Suppressor macrophage treated with lipopolysaccharide for 4 hours (primary cell): ENCODE results near the gene LRRC55.

Source experiments
- DNase-seq: peaks from one replicate; pipeline ENCODE4 v3.0.0-alpha.2; 2020

The LRRC55 gene

DNA sequence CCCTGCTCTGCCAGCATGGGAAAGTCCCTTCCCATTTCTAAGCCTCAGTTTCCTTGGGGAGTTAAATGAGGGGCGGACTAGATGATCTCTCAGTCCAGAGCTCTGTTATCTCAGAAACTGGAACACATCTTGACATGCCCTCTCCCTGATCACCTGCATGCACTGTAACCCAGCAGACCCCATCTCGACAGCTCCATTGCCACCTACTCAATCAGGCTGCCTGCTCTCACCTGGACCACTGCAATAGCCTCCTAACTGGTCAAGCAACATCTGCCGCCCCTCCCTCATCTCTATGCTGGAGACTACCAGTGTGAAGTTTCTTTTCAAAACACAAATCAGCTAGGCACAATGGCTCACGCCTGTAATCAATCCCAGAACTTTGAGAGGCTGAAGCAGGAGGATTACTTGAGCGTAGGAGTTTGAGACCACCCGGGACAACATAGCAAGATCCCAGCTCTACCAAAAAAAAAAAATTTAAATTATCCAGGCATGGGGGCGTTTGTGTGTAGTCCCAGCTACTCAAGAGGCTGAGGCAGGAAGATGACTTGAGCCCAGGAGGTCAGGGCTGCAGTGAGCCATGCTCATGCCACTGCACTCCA lies 22.2 kb downstream of the LRRC55 start:
- no peak for DNase-seq

DNA sequence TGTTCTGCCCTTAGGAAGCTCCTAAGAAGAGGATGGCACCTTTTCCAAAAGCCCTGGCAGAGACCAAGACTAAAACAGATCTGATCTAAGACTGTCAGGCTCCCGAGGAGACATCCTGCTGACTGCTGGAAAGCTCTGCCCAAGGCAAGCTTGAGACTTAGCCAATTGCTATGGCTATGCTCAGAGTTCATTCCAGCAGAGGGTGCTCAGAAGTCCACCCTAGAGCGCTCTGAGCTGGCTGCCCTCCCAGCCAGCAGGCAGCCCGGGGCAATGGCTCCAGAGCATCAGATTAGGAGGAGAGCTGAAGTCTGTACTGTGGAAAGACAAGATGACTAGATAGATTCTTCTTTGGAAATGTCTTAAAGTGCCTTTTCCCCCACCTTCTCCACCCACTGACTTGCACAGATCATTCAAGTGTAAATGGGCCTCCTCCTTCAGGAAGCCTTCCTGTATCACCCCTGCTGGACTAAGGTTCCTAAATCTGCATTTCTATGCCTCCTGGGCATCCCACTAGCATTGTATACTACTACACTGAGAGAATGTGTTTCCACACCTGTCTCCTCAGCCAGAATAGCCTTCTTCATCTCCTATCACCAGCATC lies 23.4 kb downstream of the LRRC55 start:
- no peak for DNase-seq

DNA sequence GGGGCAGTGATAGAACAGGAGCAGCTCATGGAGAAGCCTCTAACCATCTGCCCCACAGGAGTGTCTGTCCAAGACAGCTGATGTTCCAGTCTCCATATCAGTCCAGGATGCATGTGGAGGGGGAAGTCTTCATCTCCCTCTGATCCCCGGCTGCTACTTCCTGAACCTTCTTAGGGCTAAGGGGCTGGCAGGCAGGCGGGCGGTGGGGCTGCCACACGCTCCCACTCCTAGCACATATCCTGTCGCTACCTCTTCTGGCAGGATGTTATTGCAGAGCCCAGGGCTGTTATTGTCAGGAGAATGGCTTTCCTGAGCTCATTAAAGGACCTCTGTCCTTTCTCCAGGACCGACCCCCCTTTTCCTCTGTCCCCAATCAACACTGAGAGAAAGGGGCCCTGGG lies 25.4 kb downstream of the LRRC55 start:
- no peak for DNase-seq

DNA sequence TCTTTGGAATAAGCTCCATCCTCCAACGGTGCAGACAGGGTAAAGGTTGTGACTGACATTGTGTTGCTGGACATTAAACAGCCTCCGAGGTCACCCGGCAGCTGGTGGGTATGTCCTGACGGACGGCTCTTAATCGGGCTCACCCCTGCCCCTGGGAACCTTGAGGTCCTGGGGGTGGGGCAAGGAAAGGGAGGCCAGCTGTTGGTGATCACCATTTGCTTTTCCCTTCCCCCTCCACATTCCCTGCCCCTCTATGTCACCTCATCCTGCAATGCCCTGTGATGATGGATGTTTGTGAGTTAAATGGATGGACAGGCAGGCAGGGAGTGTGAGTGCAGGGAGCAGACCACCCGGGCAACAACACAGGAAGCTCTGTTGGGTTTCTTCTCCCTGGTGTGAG lies 29.0 kb downstream of the LRRC55 start:
- no peak for DNase-seq

DNA sequence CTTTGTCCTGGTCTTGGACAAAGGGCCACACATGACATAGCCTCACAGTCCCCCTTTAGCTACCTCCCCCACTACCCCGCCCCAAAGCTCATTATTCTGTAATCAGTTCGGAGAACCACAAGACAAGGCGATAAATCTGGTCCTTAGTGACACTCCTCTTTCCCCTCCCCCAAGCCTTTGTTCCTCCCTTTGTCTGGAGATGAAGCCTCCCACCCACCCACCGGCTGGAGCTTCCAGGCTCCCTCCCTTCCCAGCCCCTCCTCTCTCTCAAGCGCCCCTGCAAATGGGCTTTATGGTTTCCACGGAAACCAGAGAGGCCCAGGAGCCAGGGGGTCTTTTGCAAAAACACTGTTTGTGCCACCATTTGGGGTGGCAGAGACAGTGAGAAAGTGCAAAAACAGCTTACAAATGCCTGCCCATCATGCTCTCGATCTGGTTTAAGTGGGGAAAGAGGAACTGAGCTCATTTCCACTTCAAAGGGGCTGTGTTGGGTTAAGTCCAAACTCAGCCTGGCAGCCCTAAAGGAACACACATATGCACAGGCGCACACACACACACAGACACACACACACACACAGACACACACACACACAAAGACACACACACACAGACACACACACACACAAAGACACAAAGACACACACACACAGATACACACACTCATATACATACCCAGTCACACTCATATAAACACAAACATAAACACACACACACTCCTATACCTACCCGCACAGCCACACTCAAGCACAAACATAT lies 31.8 kb downstream of the LRRC55 start:
- DNase-seq, result peak; percentile 16

DNA sequence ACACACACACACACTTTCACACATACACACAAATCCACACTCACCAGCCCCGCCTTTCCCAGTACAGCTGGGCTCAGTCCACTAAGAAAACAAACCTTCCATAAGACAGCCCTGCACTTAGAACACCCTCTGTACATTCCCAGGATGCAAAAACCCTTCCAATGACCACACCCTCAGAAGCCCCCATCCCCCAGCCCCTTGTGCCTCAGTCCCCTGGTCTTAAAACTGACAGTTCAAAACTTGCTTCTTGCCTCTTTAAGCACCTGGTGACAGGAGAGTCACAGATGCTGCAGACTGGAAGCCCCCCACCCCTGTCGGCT lies 32.3 kb downstream of the LRRC55 start:
- DNase-seq, result no peak

DNA sequence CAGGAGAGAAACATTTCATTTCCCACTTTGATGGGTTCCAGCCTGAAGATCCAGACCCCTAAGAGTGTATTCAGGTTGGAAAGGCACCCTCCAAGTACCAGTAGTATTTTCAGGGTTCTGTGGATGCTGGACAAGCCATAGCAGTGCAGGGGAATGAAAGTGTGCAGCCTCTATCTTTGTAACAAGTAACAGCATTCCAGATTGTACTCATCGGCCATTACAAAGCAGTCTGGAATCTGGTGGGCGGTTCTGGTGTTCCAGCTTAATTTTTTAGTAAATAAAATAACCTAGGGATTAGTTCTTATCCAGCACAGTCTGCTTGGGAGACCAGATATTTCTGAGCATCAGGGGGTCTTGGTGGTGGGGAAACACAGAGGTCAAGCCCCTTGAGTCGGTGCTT lies 32.7 kb downstream of the LRRC55 start:
- no peak for DNase-seq

DNA sequence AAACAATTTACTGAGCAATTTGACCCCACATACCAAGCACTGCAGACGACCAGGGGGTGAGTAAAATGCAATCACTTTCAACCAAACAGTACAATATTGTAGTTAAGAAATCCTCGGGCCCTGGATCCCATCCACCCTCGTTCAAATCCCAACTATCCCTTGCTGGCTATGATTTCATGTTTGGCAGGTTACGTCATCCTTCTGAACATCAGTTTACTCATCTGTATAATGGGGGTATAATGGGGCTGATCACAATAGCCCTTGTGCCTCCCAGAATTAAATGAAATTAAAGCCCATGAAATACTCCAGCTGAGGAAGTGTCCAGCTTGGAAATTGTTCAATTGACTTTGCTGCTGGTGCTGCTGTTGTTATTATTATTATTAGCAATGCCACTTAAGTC lies 34.7 kb downstream of the LRRC55 start:
- DNase-seq, result no peak

DNA sequence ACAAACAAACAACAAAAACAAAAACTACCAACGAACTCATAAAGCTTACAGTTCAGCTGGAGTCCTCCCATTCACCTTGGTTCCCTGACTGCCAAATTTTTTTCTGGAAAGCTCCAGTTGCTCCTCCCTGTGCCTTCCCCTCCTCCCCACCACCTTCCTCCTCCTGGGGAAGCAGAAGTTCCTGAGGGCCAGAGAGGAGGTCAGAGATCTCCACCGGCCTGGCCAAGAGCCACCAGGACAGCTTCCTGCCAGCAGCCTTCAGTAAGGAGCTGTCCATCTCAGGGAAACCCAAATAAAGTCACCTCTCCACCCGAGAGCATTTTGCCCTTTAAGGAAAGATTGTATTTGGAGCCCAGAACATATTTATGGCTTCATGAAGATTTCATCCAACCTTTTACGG lies 35.3 kb downstream of the LRRC55 start:
- no peak for DNase-seq

DNA sequence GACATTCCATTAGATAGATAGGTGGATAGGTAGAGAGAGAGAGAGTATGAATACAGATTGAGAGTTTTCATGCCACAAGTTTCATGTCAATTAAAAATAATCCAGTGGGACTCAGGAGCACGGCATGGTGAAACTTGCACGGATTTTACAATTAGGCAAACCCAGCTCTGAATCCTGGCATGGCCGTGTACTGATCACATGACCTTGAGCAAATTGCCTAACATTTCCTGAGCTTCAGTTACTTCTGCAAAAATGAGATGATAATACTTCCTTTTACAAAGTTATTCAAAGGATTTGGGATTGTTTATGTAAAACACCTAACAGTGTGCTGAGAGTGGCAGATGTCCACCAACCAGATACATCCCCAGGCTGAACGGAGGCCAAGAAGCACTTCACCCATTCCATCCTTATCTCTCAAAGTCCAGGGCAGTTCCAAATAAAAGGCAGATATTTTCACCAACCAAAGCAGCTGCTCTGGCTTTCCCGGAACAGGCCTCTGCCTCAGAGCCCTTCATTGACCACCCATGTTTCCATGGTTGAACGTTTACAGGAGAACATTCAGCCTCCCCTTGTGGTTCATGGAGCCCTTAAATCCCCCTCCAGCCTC lies 37.4 kb downstream of the LRRC55 start:
- peak; percentile 40 for DNase-seq

DNA sequence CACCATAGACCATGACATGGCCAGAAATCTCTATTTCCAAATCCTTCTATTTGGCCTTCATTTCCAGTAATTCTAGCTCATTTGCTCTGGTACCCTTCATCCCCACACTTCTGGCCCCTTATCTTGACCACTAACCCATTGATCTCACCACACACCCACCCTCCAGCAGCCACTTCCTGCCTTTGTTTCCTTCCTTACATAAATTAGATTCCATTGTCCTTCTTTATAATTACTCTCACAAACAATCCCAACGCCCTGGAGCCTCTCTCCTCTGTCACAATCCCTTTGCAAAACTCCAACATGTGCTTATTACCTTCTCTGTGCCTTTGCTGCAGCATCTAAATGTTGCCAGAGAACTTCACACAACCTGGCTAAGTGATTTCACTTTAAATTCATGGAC lies 40.5 kb downstream of the LRRC55 start:
- DNase-seq, result no peak

DNA sequence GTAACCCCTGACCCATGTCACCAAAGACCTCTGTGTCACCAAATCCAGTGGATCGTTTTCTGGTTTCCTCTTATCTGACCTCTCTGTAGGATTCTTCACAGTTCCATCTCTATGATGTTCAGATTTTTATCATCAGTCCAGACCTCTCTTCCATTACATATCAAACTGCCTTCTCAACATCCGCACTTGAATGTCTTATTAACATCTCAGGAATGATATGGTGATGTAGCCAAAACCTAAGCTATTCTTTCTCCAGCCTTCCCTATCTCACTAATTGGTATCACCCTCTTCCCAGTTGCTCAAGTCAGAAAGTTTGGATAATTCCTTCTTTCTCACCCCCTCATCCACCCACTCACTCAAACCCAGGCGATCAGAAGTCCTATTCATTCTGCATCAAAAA lies 41.8 kb downstream of the LRRC55 start:
- no peak for DNase-seq

DNA sequence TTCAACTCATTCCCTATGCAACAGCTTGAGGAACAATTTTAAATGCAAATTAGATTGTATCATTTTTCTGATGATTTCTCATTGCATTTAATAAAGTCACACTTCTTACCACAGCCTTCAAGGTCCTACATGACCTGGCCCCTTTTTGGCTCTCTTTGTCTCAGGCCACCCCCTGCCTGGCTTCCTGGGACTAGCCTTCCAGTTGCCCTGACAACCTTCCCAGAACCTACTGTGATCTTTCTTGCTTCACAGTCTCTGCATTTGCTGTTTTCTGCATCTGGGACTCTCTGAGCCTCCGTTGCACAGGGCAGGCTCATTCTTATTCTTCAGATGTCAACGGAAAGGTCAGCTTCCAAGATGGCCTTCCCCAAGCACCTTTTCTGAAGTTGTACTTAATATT lies 42.4 kb downstream of the LRRC55 start:
- DNase-seq, result no peak

DNA sequence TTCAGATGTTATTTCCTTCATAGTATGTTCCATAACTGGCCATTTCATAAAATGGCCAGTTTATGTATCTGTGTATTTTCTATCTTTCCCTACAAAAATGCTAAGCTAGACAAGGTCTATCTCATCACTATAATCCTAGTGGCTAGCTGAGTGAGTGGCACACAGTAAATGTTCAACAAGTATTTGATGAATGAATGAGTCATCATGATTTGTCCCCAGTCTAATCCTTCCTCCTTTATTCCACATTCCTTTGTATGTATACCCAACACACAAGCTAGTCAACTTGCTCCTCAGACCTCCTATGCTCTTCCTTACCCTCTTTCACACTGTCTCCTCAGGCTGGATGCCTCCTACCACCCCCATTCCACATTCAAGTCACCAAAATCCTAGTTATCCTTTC lies 42.8 kb downstream of the LRRC55 start:
- no peak for DNase-seq

DNA sequence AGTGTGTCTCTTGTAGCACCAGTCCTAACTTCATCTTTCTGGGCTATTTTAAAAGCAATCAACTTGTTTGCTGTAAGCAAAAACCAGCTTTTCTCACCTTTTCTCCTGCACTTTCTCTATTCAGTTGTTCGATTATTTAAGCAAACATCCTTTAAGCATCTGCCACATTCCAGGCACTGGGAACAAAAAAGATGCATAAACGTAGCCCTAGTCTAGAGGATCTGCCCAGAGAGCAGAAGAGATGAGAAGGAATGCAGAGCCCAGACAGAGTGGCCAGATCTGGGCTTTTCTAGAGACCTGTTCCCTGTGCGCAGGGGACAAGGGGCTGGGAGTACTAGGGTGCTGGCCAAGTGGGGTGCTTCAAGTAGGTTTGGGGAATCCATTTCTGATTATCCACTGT lies 46.8 kb downstream of the LRRC55 start:
- DNase-seq, result no peak

DNA sequence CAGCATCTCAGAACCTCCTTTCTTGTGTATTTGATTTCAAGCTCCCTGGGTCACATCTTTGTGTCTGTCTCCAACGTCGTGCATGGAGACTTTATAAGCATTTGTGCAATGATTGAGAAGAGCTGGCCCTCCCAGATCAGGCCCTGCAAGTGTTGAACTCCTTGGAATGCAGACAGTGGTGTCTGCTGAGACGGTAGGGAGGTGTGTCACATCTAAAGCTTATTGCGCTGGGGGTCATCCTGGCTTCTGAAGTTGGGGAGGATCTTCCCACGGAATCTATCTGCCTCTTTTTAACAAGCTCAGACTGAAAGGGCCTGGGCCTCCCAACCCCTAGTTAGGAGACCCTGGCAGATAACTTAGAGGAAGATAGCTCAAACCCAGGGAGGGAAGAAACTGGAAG lies 48.6 kb downstream of the LRRC55 start:
- DNase-seq, result no peak

DNA sequence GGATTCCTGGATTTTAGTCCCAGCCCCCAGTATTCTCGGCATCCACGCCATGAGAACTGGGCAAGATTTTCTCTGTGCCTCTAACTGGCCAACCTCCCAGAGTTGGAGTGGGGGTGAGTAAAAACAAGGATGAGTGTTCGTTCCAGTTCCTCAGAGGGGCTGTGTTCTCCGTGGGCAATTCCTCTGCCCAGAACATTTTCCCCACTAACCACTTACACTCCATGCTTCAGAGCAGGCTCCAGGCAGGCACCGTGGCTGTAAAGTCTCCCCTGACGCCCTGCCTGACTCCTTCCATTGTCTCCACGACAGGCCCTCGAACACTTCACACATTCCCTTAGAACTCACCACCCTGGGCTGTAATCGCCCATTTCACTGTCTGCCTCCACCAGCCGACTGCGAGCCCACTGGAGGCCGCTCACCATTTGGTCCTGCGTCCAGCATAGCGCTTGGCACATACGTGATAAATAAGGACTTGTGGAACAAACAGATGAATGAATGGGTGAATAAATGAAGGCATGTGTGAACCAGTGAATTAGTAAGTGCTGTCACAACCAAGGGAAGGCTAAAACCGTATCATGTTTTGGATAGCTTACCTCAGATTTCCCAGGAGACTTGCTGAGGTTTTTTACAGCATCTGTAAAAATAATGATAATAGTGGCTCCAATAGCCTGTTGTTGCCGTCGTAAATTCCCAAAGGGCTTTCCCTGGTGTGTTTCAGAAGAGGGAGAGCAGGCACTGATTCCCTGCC lies 49.2 kb downstream of the LRRC55 start:
- DNase-seq, result no peak

DNA sequence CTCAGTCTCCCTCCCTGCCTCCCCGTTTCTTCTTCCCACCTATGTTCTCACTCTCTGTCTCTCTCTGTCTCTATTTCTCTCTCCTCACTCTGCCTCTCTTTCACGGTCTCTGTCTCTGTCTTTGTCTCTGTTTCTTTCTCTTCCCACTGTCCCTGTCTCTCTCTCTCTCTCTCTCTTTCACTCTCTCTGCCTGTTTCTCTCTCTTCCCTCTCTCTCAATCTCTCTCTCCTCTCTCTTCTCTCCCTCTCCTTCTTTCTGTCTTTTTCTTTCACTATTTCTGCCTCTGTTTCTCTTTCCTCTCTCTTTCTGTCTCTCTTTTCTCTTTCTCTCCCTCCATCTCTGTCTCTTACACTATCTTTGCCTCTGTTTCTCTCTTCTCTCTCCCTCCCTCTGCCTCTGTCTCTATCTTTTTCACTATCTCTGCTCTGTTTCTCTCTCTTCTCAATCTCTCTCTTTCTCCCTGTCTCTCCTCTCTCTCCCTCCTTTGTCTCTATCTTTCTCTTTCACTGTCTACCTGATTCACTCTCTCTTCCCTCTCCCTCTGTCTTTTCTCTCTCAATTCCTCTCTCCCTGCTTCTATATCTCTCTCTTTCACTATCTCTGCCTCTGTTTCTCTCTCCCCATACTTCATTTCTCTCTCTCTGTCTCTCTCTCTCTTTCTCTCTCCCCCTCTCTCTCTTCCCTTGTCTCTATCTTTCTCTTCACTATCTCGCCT lies 49.9 kb downstream of the LRRC55 start:
- DNase-seq, result no peak

DNA sequence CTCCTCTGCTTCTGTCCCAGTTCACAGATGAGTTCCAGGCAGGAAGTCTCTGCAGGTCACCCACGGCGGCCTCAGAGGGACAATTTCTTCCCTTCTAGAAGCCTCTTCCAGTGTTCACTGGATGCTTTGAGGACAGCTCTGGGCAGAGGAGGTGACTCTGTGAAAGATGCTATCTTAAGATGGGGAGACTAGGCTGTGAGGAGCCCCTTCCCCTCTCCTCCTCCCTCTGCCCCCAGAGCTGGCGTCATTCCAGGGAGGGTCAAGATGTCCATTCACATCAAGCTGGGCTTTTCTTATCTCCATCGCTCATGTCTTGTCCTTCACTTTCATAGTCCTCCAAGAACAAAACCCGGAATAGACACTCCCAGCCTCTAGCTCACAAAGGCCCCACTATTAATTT lies 51.9 kb downstream of the LRRC55 start:
- no peak for DNase-seq

DNA sequence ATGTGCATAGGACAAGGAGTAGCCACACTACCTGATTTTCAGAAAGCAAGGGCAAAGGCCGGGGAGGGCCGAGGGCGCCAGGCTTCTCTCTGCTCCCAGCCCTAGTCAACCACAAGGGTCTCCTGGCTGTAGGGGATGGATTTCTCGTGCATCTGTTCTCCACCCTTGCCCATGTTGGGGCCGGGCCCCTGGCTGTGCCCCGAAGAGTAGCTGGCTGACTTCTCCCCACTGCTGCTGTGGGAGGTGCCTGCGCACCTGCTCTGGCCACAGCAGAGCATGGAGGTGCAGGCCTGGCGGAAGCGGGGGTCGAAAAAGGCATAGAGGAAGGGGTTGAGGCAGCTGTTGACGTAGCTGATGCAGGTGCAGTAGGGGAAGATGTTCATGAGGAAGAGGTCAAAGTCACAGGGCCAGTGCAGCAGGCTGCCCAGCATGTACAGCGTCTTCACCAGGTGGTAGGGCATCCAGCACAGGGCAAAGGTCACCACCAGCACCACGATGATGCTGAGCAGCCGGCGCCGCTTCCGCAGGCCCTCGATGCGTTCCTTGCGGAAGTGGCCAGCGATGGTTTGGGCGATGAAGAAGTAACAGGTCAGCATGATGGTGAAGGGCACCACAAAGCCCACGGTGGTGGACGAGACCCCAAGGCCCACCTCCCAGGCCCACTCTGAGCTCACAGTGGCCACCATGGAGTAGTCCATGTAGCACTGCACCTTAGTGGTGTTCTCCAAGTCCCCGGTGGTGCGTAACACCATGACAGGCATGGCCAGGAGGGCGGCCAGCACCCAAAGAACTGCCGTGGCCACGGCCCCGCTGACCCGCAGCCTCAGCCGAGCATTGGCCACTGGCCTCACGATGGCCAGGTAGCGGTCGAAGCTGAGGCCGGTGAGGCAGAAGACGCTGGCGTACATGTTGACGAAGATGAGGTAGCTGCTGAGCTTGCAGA lies 54.3 kb downstream of the LRRC55 start:
- DNase-seq, result no peak

DNA sequence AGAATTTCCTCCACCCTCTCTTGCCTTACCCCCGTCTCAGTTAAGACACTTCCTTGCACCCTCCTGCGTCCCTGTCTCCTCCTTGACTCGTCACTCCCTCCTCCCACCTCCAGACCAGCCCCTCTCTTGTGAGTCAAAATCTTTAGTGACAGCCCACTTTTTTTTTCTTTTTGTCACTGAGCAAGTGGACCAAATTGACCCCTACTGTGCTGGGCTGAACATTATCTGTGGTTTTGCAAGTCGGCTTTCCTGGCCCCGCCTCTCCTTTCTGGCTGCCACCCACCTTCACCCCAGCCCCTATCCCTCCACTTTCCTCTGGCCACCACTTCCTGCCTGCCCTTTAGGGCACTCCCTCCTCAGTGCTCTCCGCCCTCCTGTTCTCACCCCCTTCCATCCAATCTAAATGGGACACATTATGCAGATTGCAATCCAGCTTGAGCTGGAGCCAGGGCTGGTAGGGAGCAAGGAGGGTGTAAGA lies 55.5 kb downstream of the LRRC55 start, which contains the start of gene APLNR:
TSS of gene APLNR (minus strand) at position 47 of the 478 bp plus-strand sequence. CDS start 246 bp downstream, outside the sequence.
- DNase-seq, result no peak
